ENCODE results near the gene SLC51B.
"Not testable (repeated sequence)": the region's sequence is repeated elsewhere in the genome, so short reads cannot be mapped to it uniquely, and the experiment has no call there.

SLC51B gene

GRCh38 chr15:65066635-65067316, 21.6 kb downstream of the SLC51B start:
- no peak for DNase-seq (ENCODE audit: low spot score)

GRCh38 chr15:65067317-65067644, 22.1 kb downstream of the SLC51B start:
- DNase-seq (ENCODE audit: low spot score) = no peak

DNA sequence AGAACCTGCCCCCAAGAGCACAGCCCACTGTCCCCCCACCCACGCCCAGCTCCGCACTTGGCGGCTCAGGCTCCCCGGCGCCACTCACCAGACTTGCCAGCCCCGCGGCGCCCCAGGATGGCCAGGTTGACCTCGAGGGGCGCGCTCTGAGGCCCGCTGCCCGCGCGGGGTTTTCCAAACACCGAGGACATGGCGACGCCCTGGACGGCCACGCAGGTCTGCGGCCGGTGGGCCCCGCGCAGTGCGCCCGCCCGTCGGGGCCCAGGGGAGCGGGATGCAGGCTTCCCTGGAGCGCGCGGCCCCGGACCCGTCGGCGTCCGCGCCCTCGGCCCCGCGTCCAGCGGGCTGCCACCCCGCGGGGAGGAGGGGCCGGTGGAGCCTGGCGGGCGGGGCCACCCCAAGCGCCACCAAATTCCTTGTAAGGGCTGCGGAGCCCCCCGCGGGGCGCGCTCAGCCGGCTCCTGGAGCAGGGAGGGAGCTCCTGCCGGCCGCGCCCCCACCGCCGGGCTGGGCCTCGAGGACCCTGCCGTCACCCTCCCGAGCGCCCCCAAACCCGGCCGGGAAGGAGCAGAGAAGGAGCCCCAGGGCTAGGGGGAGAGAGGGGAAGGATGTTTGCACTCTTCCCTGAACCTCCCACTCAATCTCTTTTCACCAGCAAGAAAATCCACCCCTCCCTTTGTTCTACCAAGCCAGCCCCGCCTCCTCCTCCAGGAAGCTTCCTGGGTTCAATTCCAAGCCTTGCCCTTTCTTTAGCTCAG, 22.6 kb downstream of the SLC51B start, which contains the start of gene RASL12:
Gene RASL12, minus strand, starts transcription at position 347 of the 758 bp plus-strand sequence. Its CDS starts 156 bp downstream, at position 191.
- DNase-seq (ENCODE audit: low spot score) = no peak

- no peak for DNase-seq (ENCODE audit: low spot score)
Observed at GRCh38 chr15:65068403-65068788, 23.2 kb downstream of the SLC51B start.

GRCh38 chr15:65069179-65069578, 24.0 kb downstream of the SLC51B start:
- no peak for DNase-seq (ENCODE audit: low spot score)

DNA sequence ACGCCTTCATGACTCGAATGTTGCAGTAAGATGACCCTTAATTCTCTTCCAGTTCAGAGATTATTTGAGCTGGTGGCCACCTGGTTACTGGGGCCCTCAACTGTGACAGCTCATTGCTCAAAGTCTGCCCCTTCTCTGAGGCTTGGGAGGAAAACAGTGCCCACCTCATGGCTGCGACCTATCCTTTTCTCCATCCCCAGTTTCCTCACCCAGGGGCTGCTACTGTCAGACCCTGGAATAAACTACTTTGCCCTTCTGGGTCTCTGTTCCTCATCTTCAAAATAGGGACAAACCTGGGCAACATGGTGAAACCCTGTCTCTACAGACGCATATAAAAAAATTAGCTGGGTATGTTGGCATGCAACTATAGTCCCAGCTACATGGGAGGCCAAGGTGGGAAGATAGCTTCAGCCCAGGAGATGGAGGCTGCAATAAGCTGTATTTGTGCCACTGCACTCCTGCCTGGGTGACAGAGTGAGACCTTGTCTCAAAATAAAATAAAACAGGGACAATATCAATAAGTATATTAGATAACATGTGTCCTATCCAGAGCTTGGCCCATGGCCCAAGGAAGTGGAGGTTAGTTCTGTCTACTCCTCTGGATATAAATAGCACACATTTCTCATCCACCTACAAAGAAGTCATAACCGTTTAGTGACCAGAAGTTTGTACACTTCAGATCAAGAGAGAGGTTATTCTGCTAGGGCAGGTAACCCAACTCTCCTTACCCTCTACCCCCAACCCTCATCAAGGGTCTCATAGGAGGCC, 24.8 kb downstream of the SLC51B start:
- no peak for DNase-seq (ENCODE audit: low spot score)

DNA sequence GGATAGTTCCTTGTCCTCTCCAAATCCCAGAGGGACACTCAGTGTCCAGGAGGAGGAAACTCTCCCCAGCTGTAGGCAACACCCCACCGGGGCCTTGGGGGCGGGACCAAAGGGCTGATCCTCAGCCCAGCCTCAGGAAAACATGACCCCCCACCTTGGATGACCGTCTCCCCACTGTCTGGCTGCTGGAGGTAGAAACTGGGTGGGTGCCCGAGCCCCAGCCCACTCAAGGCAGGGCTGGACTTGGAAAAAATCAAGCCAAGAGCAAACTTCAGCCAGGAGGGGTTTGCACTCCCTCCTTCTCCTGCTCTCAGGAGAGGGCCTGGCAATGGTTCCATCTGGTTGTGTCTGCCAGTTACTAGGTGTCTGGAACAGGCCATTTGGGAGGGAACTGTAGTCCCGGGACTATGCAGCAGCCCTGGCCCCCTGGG, 26.2 kb downstream of the SLC51B start:
- no peak for DNase-seq (ENCODE audit: low spot score)

GRCh38 chr15:65072027-65072426, 26.8 kb downstream of the SLC51B start:
- no peak for DNase-seq (ENCODE audit: low spot score)

GRCh38 chr15:65072617-65073016, 27.4 kb downstream of the SLC51B start:
- DNase-seq (ENCODE audit: low spot score) = no peak

DNA sequence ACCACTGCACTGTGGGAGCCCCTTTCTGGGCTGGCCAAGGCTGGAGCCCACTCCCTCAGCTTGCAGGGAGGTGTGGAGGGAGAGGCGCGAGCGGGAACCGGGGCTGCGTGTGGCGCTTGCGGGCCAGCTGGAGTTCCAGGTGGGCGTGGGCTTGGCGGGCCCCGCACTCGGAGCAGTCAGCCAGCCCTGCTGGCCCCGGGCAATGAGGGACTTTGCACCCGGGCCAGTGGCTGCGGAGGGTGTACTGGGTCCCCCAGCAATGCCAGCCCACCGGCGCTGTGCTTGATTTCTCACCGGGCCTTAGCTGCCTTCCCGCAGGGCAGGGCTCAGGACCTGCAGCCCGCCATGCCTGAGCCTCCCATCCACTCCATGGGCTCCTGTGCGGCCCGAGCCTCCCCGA, 29.8 kb downstream of the SLC51B start:
- DNase-seq (ENCODE audit: low spot score) = not testable (repeated sequence)

DNA sequence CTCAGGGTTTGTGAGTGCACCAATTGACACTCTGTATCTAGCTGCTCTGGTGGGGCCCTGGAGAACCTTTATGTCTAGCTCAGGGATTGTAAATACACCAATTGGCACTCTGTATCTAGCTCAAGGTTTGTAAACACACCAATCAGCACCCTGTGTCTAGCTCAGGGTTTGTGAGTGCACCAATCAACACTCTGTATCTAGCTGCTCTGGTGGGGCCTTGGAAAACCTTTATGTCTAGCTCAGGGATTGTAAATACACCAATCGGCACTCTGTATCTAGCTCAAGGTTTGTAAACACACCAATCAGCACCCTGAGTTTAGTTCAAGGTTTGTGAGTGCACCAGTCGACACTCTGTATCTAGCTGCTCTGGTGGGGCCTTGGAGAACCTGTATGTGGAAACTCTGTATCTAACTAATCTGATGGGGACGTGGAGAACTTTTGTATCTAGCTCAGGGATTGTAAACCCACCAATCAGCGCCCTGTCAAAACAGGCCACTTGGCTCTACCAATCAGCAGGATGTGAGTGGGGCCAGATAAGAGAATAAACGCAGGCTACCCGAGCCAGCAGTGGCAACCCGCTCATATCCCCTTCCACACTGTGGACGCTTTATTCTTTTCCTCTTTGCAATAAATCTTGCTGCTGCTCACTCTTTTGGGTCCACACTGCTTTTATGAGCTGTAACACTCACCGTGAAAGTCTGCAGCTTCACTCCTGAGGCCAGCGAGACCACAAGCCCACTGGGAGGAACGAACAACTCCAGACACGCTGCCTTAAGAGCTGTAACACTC, 30.6 kb downstream of the SLC51B start:
- not testable (repeated sequence) for DNase-seq (ENCODE audit: low spot score)

- no peak for DNase-seq (ENCODE audit: low spot score)
Observed at GRCh38 chr15:65076486-65077290, 31.5 kb downstream of the SLC51B start, which contains the start of gene KBTBD13. TSS of gene KBTBD13 (plus strand) at chr15:65076746. CDS start at chr15:65076816, 70 bp downstream.

- DNase-seq (ENCODE audit: low spot score) = no peak
Observed at GRCh38 chr15:65077291-65077980, 32.2 kb downstream of the SLC51B start.

DNA sequence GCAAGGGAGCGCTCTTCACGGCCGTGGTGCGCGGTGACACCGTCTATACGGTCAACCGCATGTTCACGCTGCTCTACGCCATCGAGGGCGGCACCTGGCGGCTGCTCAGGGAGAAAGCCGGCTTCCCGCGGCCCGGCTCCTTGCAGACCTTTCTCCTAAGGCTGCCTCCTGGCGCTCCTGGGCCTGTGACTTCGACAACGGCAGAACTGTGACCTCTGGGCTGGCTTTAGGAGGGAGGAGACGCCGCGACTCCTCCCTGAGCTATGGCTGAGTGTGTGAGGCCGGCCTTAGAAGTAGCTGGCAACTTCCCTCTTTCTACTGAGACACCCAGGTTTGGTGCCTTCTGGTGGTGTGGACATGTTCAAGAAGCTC, 32.8 kb downstream of the SLC51B start:
- DNase-seq (ENCODE audit: low spot score) = peak; percentile 64

DNA sequence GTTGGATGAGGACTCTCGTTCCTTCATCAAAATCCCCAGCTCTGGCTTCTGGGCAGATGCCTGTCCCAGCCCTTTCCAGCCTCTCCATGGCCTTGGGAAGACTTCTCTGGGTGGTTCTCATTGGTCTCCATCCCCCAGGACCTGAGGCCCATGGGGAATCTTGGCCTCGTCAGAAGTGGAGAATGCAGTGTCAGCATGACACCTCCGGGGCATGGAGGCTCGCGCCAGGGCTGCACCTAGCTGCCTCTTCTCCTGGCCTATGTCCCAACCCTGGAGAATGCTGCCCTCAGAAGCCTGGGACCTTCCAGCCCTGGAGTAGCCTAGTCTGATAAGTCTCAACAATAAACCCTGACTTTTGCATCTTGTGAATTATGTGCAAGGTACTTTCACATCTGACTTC, 34.4 kb downstream of the SLC51B start:
- DNase-seq (ENCODE audit: low spot score) = no peak

DNA sequence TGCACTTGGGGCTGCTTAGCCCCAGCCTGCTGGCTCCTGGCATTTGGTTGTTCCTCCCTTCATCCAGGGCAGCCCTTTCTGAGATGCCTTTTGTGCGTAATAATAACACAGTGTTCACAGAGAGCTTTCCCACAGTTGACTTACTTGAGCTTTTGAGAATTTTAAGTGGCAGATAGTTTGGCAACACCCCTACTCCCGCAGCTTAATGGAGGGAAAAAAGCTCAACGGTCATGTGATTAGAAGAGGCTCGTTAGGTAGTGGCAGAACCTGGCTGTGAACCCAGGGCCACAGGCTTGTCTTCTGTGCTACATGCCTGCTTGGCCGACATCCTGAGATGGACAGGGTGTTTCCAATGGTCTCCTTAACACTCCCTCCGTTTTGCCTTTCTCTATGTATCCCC, 36.1 kb downstream of the SLC51B start:
- no peak for DNase-seq (ENCODE audit: low spot score)

GRCh38 chr15:65081758-65082157, 36.6 kb downstream of the SLC51B start:
- DNase-seq (ENCODE audit: low spot score) = no peak

GRCh38 chr15:65082303-65082953, 37.2 kb downstream of the SLC51B start:
- DNase-seq (ENCODE audit: low spot score) = no peak

DNA sequence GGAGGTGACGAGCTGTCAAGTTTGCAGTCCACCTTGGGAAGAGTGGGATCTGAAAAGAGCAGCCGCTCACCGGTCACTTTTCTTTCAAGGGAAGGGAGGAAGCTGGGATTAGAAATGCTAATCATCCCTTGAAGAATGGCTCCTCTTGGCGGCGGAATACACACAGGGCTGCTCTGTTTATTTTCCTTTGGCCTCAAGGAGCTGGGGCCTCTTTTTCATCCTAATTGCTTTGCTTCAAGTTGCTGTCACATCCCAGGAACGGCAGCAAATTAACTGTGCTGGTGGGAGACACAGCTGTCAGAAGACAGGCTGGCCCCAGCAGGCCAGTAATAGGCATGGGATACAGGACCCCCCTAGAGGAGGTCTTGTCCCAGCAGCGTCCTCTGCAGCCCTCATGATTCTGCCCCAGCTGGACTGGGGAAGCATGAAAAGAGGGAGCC, 38.1 kb downstream of the SLC51B start:
- DNase-seq (ENCODE audit: low spot score) = no peak

Data from kidney capillary endothelial cell (primary cell).